NCI-H2171 (cell line): ENCODE measurements around the gene BANK1.

Experiments used
- DNase-seq: peaks from one replicate; lab custom pipeline; 2025; lab: John Stamatoyannopoulos, UW

BANK1 gene

DNA sequence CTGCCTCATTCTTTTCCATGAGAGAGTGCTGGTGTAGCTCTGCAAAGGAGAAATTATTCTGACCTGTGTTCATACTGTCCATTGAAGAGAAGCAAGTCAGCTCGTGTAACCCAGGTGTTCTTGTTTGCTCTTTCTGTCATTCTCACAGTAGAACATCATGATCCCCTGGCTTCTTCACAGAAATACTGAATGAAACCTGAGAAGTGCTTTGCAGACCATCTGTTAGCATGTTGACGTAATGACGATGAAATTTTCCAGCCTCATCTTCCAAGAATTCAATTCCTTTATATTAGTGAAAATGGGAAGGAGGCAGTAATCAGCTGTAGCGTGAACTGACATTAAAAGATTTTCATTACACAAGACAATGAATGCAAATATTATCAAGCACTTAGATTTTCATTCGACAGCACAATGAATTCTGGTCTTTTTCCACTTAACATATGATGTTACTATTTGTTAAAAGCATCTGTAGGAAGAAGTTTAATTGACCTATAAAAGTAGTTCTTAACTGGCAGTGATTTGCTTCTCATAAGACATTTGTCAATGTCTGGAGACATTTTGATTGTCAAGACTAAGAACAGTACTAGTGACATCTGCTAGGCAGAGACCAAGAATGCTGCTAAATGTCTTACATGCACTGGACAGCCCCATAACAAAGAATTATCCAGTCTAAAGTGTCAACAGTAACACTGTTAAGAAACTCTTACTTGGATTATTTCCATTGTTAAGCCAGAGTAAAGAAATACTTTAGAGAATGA, 246.3 kb downstream of the BANK1 start:
- peak; percentile 66 for DNase-seq

DNA sequence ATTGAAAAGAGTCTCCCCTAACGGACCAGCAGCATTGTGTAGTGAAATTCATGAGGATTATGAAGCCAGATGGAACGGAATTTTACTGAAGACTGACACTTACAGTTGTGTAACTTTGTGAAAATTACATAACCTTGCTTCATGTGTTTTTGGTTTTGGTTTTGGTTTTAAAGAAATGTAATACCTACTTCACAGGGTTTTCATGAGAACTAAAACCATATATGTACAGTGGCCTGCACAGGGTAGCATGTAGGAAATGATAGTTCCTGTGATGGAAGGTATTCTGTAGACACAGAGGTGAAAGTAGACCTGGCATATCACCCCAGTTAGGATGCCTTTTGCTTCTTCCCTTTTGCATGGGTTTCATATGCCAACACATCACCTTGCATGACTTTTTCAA, 247.0 kb downstream of the BANK1 start:
- DNase-seq = no peak

DNA sequence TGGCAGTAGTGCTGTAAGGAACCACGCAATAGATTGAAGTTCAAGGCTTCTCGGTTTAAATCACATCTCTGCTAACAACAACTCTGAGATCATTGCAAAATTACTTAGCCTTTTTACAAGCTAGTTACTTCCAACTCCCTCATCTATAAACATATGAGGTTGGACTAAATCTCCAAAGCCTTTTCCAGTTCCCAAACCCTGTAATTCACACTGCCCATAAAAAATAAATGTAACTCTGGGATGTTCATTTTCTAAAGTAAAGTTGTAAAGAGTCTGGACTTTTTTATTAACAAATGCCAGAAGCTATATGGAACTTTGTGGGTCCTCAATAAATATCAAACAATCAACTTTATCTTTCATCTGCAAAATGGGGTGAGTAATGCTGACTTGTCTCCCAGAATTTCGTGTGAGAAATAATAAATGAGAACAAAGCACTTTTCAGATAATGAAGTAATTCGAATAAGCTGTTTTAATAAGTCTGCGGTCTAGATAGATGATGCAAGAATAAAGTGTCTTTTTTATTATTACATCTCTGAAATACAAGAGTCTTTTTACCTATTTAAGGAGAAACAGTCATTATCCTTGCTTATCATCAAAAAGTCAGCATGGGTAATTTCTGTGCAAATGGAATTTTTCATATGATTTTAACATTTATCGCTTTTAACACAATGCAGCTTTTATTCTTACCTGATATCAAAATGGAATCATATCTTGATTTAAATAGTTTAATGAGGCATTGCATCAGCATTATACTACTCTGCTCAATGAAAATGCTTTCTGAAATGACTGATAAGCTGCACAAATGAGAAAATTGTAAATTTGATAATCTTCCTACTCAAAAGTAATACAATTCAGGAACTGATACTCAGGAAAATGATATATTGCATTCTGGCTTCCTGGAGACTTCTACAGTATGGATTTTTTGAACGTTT, 252.6 kb downstream of the BANK1 start:
- no peak for DNase-seq

DNA sequence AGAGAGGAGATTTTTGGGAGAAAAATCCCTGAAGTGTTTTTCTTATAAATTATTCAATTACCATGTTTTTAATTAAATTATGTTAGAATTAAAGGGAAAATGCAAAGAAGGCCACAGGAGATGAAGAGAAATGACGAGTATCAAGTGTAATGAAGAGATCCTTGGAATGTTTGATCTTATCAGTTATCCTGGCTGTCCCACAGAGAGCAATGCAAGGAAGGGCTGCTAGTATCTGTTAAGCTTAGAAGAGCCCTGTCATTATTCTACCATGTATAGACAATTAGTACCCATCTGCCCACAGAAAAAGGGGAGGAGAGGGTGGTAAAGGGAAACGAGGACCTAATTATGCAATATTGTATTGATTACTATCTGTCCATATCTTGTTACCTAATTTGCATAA, 257.1 kb downstream of the BANK1 start:
- DNase-seq = no peak

DNA sequence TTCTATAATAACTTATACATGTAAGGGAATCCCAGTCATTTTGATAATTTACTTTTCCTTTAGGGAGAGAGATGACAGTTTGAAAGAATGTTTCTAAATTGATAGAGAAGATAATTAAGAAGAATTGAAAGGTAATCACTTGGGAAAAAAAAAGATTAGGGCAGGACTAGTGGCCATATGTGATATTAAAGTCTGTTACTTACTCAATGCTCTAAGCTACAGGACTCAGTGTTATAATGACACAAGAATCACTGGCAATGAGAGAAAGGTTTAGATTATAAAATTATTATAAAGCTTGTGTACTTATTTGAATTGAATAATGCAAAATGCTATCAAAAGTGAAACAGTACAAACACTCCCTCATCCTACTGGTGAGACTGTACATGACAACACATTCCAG, 265.3 kb downstream of the BANK1 start:
- DNase-seq = no peak

DNA sequence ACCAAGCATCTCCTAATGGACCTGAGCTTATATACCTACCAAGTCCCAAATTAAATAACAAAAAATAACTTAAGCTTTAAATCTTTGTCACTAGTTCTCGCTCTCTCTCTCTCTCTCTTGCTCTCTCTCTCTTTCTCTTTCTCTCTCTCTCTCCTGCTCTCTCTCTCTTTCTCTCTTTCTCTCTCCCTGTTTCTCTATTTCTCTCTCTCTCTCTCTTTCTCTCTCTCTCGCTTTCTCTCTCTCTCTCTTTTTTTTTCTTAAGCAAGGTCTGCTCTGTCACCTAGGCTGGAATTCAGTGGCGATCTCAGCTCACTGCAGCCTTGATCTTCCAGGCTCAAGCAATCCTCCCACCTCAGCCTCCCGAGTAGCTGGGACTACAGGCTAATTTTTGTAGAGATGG, 266.6 kb downstream of the BANK1 start:
- no peak for DNase-seq

DNA sequence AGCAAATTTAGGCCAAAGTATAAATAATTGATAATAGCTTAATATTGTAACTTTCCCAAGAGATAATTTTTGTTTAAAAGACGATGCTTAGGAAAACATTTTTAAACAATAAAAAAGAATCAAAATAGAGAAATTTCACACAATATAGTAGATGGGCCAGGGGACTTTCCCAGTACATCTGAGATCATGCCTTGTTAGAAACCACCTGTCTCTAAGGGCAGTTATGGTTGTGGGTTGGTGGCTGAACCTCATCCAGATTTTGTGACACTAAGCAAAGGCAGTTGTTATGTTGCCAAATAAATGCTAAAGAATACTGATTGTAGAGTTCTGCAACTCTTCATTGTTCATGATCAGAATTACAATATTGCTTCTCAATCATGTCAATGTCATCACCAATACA, 270.6 kb downstream of the BANK1 start:
- DNase-seq = no peak

DNA sequence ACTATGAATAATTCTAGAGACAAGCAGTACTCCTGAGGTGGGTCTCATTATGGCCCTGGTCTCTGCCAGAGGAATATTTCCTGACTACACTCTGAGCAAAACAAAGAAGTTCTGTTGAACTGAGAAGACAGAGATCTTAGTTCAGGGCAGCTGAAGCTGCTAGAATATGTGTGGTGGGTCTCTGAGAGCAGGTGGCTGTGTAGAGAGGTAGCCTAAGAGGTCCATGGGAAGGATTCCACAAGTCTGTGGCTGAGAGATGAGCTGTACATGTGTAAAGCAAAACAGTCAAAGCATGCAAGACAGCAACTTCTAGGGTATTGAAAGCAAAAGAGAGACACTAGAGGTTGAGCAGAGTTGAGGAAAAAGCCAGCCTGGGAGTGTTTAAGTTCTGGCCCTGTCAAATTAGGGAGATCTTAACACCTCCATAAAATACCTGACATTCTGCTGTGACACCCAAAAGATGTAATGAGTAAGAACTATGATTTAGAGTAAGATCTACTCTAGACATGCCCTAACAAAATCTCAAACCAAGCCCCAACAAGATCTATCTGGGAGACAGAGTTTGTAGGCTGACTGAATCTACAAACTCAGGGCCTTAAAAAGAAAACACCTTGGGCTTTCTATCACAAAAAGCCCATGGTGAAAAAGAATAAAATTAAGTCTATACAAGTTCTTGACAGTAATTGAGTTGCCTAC, 274.4 kb downstream of the BANK1 start:
- DNase-seq = no peak

DNA sequence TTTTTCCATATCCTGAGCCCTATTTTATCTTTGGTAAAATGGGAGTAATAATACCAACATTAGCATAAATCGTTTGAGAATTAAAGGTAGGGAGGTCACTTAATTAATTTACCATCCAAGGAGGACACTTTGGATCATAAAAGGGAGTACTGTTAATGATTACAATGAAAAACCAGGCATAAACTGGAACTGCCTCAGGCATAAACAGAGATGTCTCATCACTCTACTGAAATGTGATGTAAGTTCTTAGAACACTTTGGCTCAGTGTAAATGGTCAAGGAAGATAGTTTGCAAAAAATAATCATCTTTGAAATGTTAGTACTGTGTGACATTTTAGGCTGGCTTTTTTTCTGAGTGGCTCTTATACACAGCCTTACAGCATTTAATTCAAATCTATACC, 286.1 kb downstream of the BANK1 start:
- DNase-seq = no peak

DNA sequence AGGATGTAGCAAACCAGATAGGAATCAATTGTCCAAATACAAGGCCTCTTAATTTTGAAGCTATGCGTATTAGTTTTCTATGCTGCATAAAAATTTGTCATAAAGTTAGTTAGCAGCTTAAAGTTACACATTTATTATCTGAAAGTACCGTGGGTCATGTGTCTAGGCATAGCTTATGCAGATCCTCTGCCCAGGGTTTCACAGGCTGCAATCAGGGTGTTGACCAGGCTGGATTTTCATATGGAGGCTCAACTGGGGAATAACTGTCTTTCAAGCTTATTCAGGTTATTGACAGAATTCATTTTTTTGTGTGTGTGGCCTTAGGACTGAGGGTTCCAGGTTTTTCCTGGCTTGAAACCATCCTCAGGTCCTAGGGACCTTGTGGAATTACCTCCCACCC, 289.7 kb downstream of the BANK1 start:
- no peak for DNase-seq

DNA sequence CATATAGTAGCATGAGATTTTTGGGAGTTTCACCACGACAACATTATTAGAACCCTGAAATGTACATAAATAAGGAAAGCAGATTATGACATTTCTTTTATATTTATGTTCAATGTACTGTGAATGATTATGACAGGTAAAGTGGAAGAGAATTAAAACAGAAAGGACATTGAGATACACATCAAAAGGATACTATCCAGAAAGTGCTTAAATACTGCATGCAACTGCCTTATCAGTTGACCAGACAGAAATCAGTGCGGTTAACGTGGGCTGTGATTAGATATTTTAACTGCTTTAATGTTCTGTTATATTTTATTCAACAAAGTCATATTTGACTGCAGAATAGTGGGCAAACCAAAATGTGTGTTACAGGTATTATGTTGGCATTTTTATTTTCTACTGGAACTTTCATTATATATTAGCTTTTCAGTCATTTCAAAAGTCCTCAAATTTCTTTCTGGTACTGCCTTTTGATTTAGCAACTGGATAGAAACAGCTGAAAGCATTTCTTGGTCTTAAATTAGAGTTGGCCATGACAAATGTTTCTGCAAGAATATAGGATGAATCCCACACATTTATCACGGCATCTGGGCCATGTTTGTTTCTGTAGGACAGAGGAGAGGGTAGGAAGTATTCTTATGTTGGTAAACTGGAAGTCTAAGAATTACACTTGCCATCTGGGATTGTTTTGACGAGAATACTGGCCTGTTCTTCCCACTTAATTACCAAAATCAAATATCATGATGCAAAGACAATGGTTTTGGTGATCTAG, 299.5 kb downstream of the BANK1 start:
- no peak for DNase-seq

DNA sequence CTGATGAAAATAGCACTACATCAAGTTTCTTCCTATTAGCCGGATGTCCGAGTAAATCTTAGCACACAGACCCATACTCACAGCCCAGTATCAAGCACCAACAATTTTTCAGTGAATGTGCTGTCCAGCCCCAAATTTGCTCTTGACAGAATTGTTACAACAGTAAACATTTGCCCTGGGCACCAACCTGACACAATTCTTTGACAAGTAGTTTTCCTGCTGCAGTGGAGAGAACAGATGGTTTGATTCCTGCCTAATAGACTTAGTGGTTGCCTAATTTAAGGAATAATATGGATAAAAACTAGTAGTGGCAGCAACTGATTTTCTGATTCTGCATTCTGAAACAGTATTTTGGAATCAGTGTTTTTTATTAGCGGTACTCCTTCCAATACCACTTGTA, 301.1 kb downstream of the BANK1 start:
- DNase-seq = no peak

DNA sequence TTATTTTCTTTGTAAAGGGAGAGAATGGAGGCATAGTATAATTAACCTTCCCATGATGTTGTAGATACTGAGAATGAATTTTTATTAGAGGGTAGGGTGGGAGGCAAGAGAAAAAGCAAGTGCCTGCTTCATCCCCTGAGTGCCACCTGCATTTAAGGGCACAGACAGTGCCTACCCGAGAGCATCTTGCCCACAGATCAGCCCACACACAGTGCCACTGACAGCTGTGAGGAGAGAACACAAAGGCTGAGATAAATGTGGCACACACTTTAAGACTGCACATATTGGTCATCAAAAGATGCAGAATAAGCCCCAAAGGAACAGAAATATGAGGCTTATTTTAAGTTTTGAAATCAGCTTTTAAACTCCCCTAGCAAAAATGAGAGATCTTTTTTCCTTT, 304.0 kb downstream of the BANK1 start:
- no peak for DNase-seq

DNA sequence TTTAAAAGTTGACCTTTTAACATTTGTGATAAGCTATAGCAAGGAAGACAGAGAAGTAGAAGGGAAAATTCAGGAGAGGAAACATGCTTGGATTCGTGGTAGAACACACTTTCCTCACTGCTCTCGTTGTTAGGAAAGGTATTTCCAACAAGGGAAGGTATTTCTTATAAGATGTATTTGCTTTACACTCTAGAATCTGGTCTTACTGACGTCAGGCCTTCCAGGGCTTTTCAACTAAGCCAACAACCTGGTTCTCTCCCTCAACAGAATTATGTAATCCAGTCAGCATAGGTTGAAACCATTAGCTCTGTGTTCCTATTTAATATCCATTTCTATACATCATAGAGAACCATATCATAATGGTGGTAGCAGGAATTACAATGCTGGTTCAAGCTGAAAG, 312.8 kb downstream of the BANK1 start:
- DNase-seq = no peak

DNA sequence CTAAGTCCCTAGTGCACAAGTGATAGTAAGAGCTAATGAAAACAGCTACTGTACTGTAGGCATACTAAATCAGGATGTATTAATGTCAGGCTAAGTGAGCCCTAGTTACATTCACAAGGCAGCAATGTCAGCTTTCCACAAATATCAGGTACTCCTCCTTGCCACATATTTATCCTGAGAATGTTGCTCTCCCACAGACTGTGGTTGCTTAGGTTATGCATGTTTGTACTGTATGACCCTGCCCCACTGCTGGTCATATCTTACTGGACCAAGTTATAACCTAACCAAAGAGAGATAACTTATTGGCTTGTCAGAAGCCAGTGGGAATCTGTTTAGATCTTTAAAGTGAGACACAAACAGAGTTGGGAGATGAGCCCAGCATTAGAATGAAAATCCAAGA, 313.7 kb downstream of the BANK1 start:
- no peak for DNase-seq

DNA sequence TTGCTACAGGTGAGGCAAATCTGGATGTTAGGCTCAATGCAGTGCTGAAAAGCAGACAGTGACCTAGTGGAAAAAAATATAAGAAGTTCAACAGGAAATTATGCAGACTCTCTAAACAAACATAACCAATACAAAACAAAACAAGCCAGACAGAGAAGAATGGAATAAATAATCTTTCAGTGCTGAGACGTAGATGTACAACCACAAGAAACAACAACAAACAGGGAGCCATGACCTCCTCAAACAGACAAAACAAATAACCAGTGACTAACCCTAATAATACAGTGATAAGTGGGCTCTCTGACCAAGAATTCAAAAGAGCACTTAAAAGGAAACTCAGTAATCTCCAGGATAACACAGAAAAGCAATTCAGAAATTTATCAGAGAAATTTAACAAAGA, 315.5 kb downstream of the BANK1 start:
- no peak for DNase-seq

DNA sequence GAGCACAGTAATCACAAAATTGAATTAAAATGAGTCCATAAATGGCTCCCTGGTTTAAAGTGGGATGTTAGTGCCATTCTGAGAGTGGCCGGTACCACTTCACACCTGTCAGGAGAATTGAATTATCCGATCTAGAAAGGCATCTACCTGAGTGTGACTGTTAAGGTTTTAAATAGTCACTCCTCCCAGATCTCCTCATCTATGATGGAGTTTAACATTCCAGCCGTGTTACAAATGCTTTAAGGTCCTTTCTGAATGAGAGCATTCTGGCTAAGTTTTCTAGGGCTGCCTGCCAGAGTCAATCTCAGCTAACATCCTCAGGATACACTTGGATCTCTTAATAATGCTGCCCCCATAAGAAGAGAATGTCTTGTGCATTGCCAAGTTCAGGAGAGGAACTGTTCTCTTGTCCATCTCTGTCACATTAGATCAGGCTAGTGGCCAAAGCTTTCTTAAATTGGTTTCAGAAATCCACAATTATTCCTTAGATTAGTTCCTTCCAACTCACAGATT, 323.6 kb downstream of the BANK1 start:
- DNase-seq = no peak

DNA sequence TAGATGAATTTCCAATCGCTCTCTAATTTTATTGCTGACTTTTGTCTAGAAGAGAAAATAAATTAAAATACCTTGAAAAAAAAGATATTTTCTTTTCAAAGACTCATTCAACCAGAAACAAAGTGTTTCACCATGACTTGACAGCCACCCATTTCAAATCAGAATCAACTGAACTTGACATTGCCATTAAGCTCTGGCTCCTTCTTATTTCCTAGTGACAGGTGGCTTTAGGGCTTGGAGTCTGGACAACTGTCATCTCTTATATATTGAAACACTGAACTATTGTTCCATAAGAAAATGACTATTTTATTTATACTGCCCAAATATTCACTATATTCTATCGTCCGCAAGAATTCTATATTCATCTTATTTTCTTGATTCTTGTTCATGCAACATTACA, 325.6 kb downstream of the BANK1 start:
- DNase-seq = no peak

DNA sequence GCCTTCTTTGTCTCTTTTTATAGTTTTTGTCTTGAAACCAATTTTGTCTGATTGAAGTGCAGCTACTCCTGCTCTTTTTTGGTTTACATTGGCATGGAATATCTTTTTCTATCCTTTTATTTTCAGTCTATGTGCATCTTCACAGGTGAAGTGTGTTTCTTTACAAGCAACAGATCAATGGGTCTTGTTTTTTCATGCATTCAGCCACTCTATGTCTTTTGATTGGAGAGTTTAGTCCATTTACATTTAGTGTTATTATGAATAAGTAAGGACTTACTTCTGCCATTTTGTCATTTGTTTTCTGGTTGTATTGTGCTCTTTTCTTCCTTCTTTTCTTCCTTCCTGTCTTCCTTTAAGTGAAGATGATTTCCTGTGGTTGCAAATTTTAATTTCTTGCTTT, 330.3 kb downstream of the BANK1 start:
- no peak for DNase-seq
